HepG2 (cell line): ENCODE data around the gene CTDSP1. TPM values are rescaled to one million over a fixed set of nuclear protein-coding genes. Genes with fewer than 3 reads are reported as not detected.

Experiments used
- CENPT ChIP-seq: sonication (generic); formaldehyde crosslinking; IDR thresholded peaks from 2 replicates; pipeline ENCODE4 v1.8.0; 2022; ENCODE audit warnings: low read depth, mild to moderate bottlenecking, moderate library complexity, missing genetic modification reagents
- FOXP1 ChIP-seq, 2 experiments: fragments of 450-650 bp in 1 of 2; IDR thresholded peaks; 2 replicates each; pipeline ENCODE4 v1.6.1; 2017 to 2018; ENCODE audit warnings: antibody characterized with exemption in 1 of 2
- HDAC1 ChIP-seq: sonication (generic); formaldehyde crosslinking; IDR thresholded peaks from 2 replicates; pipeline ENCODE4 v1.5.1; 2020; ENCODE audit warnings: mild to moderate bottlenecking, missing genetic modification reagents
- KDM3A ChIP-seq: IDR thresholded peaks from 2 replicates; pipeline ENCODE4 v1.6.1; 2018; ENCODE audit warnings: low read depth, missing compliant biosample characterization
- MED13 ChIP-seq: sonication (generic); formaldehyde crosslinking; IDR thresholded peaks from 2 replicates; pipeline ENCODE4 v1.5.0; 2020; ENCODE audit warnings: missing genetic modification reagents
- MXD4 ChIP-seq: IDR thresholded peaks from 2 replicates; pipeline ENCODE4 v1.6.1; 2016; ENCODE audit warnings: mild to moderate bottlenecking, missing biosample characterization, missing genetic modification reagents
- NAIF1 ChIP-seq: sonication (generic); formaldehyde crosslinking; IDR thresholded peaks from 2 replicates; pipeline ENCODE4 v1.5.0; 2020; ENCODE audit warnings: mild to moderate bottlenecking, missing genetic modification reagents, borderline replicate concordance
- NCOA5 ChIP-seq: sonication (generic); formaldehyde crosslinking; IDR thresholded peaks from 2 replicates; pipeline ENCODE4 v1.4.0; 2020; ENCODE audit warnings: missing genetic modification reagents
- NFE2L2 ChIP-seq: fragments of 150-350 bp; IDR thresholded peaks from 2 replicates; pipeline ENCODE4 v1.6.1; 2014; ENCODE audit warnings: low read length
- NFKB2 ChIP-seq: sonication (generic); formaldehyde crosslinking; IDR thresholded peaks from 2 replicates; pipeline ENCODE4 v1.4.0; 2020; ENCODE audit warnings: missing genetic modification reagents, borderline replicate concordance
- PAX8 ChIP-seq: sonication (generic); formaldehyde crosslinking; IDR thresholded peaks from 2 replicates; pipeline ENCODE4 v1.8.0; 2022; ENCODE audit warnings: mild to moderate bottlenecking, missing genetic modification reagents, borderline replicate concordance
- PCBP1 ChIP-seq: fragments of 200-400 bp; formaldehyde crosslinking; IDR thresholded peaks from 2 replicates; pipeline ENCODE4 v1.6.1; 2017; ENCODE audit warnings: mild to moderate bottlenecking, low read depth, low read length, borderline replicate concordance
- PHB2 ChIP-seq: fragments of 450-650 bp; IDR thresholded peaks from 2 replicates; pipeline ENCODE4 v1.6.1; 2018; ENCODE audit not compliant: partially characterized antibody
- RARG ChIP-seq: sonication (generic); formaldehyde crosslinking; IDR thresholded peaks from 2 replicates; pipeline ENCODE4 v1.4.0; 2020; ENCODE audit warnings: low read depth, mild to moderate bottlenecking, missing genetic modification reagents
- RBM22 ChIP-seq: fragments of 200-400 bp; formaldehyde crosslinking; optimal IDR thresholded peaks from 2 replicates; pipeline ENCODE3; 2017; ENCODE audit warnings: mild to moderate bottlenecking, low read length, moderate library complexity
- SALL1 ChIP-seq: sonication (generic); formaldehyde crosslinking; IDR thresholded peaks from 2 replicates; pipeline ENCODE4 v1.8.0; 2022; ENCODE audit warnings: mild to moderate bottlenecking, missing genetic modification reagents
- SMARCE1 ChIP-seq: fragments of 450-650 bp; IDR thresholded peaks from 2 replicates; pipeline ENCODE4 v1.6.1; 2017; ENCODE audit warnings: borderline replicate concordance
- SNAI1 ChIP-seq: sonication (generic); formaldehyde crosslinking; IDR thresholded peaks from 2 replicates; pipeline ENCODE4 v1.5.0; 2020; ENCODE audit warnings: mild to moderate bottlenecking, missing genetic modification reagents, borderline replicate concordance
- SP1 ChIP-seq, 2 experiments: fragments of 450-650 bp in 1 of 2; sonication (generic) in 1 of 2; formaldehyde crosslinking in 1 of 2; IDR thresholded peaks; 2 replicates each; pipeline versions ENCODE4 v1.4.0 to v1.6.1; 2016 to 2020; ENCODE audit warnings: missing genetic modification reagents in 1 of 2
- STAG1 ChIP-seq: sonication (generic); formaldehyde crosslinking; IDR thresholded peaks from 2 replicates; pipeline ENCODE4 v1.4.0; 2020; ENCODE audit warnings: missing genetic modification reagents
- THAP11 ChIP-seq: IDR thresholded peaks from 2 replicates; pipeline ENCODE4 v1.6.1; 2016; ENCODE audit warnings: missing biosample characterization, missing genetic modification reagents
- ZFP36L2 ChIP-seq: sonication (generic); formaldehyde crosslinking; IDR thresholded peaks from 2 replicates; pipeline ENCODE4 v1.4.0; 2020; ENCODE audit warnings: missing genetic modification reagents
- ZKSCAN8 ChIP-seq: IDR thresholded peaks from 2 replicates; pipeline ENCODE4 v1.6.1; 2016; ENCODE audit warnings: borderline replicate concordance, missing genetic modification reagents, missing compliant biosample characterization
- ZNF121 ChIP-seq: sonication (generic); formaldehyde crosslinking; IDR thresholded peaks from 2 replicates; pipeline ENCODE4 v1.5.0; 2020; ENCODE audit warnings: mild to moderate bottlenecking, missing genetic modification reagents
- ZNF124 ChIP-seq: sonication (generic); formaldehyde crosslinking; IDR thresholded peaks from 2 replicates; pipeline ENCODE4 v1.4.0; 2020; ENCODE audit warnings: missing genetic modification reagents
- ZNF547 ChIP-seq: sonication (generic); formaldehyde crosslinking; IDR thresholded peaks from 2 replicates; pipeline ENCODE4 v1.5.1; 2020; ENCODE audit warnings: mild to moderate bottlenecking, missing genetic modification reagents
- ZNF746 ChIP-seq: sonication (generic); formaldehyde crosslinking; IDR thresholded peaks from 2 replicates; pipeline ENCODE4 v1.8.0; 2022; ENCODE audit warnings: mild to moderate bottlenecking, missing genetic modification reagents
- ZNF749 ChIP-seq: sonication (generic); formaldehyde crosslinking; IDR thresholded peaks from 2 replicates; pipeline ENCODE4 v1.8.0; 2022; ENCODE audit warnings: mild to moderate bottlenecking, missing genetic modification reagents, moderate library complexity, borderline replicate concordance
- ZNF883 ChIP-seq: sonication (generic); formaldehyde crosslinking; IDR thresholded peaks from 2 replicates; pipeline ENCODE4 v1.5.1; 2020; ENCODE audit warnings: mild to moderate bottlenecking, missing genetic modification reagents; ENCODE audit errors: not compliant biosample characterization
- polyA plus RNA-seq, 8 experiments: library from polyadenylated mRNA; depleted of rRNA in 3 of 8; stranded (reverse) in 7 of 8; unstranded in 1 of 8; fragments of >200 nt; fragmentation: Illumina TruSeq in 4 of 8; extraction: Trizol in 4 of 8; gene quantifications; 2 replicates each; pipeline versions ENCODE4 v1.2.1 to v1.2.3, GENCODE V29; 2011 to 2016; ENCODE audit warnings: low read depth in 4 of 8, missing spikeins in 1 of 8, mixed read lengths in 1 of 8; ENCODE audit not compliant: insufficient read depth in 1 of 8
- total RNA-seq, 5 experiments: library from RNA; depleted of rRNA; stranded (reverse); fragments of >200 nt; fragmentation: Illumina TruSeq; extraction: Trizol; gene quantifications; 2 replicates each; pipeline ENCODE4 v1.2.3, GENCODE V29; 2016; ENCODE audit warnings: low read depth in 1 of 5
- TF ChIP-seq, protein P1 (sequence below): sonication (generic); formaldehyde crosslinking; IDR thresholded peaks from 2 replicates; pipeline ENCODE4 v1.4.0; 2020; ENCODE audit warnings: missing genetic modification reagents, borderline replicate concordance

CTDSP1 gene
- total and polyA plus RNA-seq, 2 of the 13 experiments (the other 11 are each of a cell fraction or from before 2014, with no cell fraction given), result 91.0 to 268 TPM

DNA sequence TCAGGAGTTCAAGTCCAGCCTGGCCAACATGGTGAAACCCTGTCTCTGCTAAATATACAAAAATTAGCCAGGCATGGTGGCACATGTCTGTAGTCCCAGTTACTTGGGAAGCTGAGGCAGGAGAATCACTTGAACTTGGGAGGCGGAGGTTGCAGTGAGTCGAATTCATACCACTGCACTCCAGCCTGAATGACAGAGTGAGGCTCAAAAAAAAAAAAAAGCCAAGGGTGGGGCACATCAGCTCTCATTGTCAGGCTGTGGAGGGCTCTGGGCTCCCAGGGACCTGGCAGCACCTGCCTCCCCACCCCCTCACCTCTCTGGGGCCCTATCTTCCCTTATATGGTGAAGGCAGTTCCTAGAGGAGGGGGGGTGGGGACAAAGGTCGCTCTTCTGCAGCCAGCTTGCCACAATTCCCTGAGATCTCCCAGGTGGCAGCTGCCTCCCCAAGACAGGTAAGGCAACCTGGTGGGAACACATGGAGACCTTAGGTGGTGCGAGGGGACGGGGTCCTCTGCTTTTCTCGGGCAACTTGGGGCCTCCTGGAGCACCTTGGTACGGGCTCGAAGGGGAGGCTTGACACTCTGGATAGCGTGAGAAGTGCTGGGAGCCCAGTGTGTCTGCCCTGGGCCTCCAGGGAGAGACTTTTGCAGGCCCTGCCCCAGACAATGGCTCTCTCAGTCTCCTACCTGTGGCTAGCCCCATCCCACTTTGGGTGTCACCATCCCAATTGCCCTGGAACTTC lies 19.2 kb downstream of the CTDSP1 start, which contains the start of gene VIL1 (continued):
- TF ChIP-seq SNAI1 (CRISPR knock-in tag), result peak; percentile 87; the same call in 1 of the 2 replicates
- TF ChIP-seq, protein P1, sequence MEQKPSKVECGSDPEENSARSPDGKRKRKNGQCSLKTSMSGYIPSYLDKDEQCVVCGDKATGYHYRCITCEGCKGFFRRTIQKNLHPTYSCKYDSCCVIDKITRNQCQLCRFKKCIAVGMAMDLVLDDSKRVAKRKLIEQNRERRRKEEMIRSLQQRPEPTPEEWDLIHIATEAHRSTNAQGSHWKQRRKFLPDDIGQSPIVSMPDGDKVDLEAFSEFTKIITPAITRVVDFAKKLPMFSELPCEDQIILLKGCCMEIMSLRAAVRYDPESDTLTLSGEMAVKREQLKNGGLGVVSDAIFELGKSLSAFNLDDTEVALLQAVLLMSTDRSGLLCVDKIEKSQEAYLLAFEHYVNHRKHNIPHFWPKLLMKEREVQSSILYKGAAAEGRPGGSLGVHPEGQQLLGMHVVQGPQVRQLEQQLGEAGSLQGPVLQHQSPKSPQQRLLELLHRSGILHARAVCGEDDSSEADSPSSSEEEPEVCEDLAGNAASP (CRISPR knock-in tag), result peak; percentile 69; the same call in 1 of the 2 replicates
- peak; percentile 40; the same call in 1 of the 2 replicates for TF ChIP-seq ZNF124 (CRISPR knock-in tag)
- TF ChIP-seq NAIF1 (CRISPR knock-in tag), result no peak
- no peak for TF ChIP-seq SP1 (IDR thresholded peaks at IDR 0.05)
- 0 out of 2 replicates have a peak, but pooled peaks have one; percentile 44 for TF ChIP-seq SP1 (CRISPR knock-in tag; IDR thresholded peaks at IDR 0.05)
- TF ChIP-seq ZKSCAN8 (CRISPR knock-in tag), result peak; percentile 85; the same call in 1 of the 2 replicates
- peak; percentile 94 for TF ChIP-seq HDAC1
- no peak for TF ChIP-seq CENPT (CRISPR knock-in tag)
- no peak for TF ChIP-seq NCOA5
- peak; percentile 79 for TF ChIP-seq MXD4 (CRISPR knock-in tag)
- no peak for TF ChIP-seq RARG (CRISPR knock-in tag)
- TF ChIP-seq RBM22, result no peak
- TF ChIP-seq FOXP1 (IDR thresholded peaks at IDR 0.05), result no peak
- peak; percentile 59 for TF ChIP-seq FOXP1 (CRISPR knock-in tag; IDR thresholded peaks at IDR 0.05)
- peak; percentile 29 for TF ChIP-seq STAG1 (CRISPR knock-in tag)
- peak; percentile 81; the same call in 1 of the 2 replicates for TF ChIP-seq KDM3A
- TF ChIP-seq THAP11, result peak; percentile 73
- no peak; the same call in 1 of the 2 replicates for TF ChIP-seq ZNF749
- TF ChIP-seq PHB2, result no peak
- peak; percentile 41 for TF ChIP-seq ZNF883
- TF ChIP-seq SMARCE1, result no peak
- peak; percentile 76 for TF ChIP-seq ZNF547 (CRISPR knock-in tag)
- TF ChIP-seq NFE2L2, result no peak
- no peak for TF ChIP-seq ZFP36L2 (CRISPR knock-in tag)
- TF ChIP-seq NFKB2 (CRISPR knock-in tag), result no peak; the same call in 1 of the 2 replicates
- no peak for TF ChIP-seq PAX8
- TF ChIP-seq MED13 (CRISPR knock-in tag), result peak; percentile 47; the same call in 1 of the 2 replicates
- TF ChIP-seq ZNF121, result peak; percentile 22; the same call in 1 of the 2 replicates
- peak; percentile 82 for TF ChIP-seq ZNF746 (CRISPR knock-in tag)
- TF ChIP-seq PCBP1, result 0 out of 2 replicates have a peak, but pooled peaks have one; percentile 14
- peak; percentile 75 for TF ChIP-seq SALL1 (CRISPR knock-in tag)
